Esophagus muscularis mucosa (tissue), 3 donors: ENCODE results near the gene PNPLA6.

ENCODE experiments used
- POLR2A ChIP-seq: fragments of 450-650 bp; IDR thresholded peaks from one replicate; pipeline ENCODE4 v1.6.1; 2017; ENCODE audit warnings: antibody characterized with exemption, moderate library complexity, mild to moderate bottlenecking, low read depth
- TF ChIP-seq, protein P1 (sequence below), 3 experiments: fragments of 200-600 bp in 2 of 3; fragments of 450-650 bp in 1 of 3; sonication (generic) in 2 of 3; IDR thresholded peaks; one replicate each; pipeline ENCODE4 v1.5.1; 2017 to 2019; ENCODE audit warnings: antibody characterized with exemption in 3 of 3, mild to moderate bottlenecking in 2 of 3, moderate library complexity in 1 of 3

- TF ChIP-seq, protein P1, sequence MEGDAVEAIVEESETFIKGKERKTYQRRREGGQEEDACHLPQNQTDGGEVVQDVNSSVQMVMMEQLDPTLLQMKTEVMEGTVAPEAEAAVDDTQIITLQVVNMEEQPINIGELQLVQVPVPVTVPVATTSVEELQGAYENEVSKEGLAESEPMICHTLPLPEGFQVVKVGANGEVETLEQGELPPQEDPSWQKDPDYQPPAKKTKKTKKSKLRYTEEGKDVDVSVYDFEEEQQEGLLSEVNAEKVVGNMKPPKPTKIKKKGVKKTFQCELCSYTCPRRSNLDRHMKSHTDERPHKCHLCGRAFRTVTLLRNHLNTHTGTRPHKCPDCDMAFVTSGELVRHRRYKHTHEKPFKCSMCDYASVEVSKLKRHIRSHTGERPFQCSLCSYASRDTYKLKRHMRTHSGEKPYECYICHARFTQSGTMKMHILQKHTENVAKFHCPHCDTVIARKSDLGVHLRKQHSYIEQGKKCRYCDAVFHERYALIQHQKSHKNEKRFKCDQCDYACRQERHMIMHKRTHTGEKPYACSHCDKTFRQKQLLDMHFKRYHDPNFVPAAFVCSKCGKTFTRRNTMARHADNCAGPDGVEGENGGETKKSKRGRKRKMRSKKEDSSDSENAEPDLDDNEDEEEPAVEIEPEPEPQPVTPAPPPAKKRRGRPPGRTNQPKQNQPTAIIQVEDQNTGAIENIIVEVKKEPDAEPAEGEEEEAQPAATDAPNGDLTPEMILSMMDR (IDR thresholded peaks at IDR 0.05) = no peak
- no peak for TF ChIP-seq POLR2A
Observed at GRCh38 chr19:7541475-7541824, 5.9 kb downstream of the PNPLA6 start.
